GM13976 (cell line): ENCODE results near the gene SOX30.

Experiments
- DNase-seq: peaks from one replicate; pipeline ENCODE4 v3.0.0; 2012; ENCODE audit warnings: low spot score
- in situ Hi-C: fragments of 300-500 bp; cut with MboI; formaldehyde crosslinking; loops from one replicate; pipeline ENCODE4 v1.12.0; 2022; ENCODE audit warnings: low sequenced_read_pairs, mixed read lengths, inconsistent platforms; ENCODE audit not compliant: unreplicated experiment
- TF ChIP-seq, protein P1 (sequence below): IDR thresholded peaks from 2 replicates; pipeline ENCODE4 v1.5.1; 2012; ENCODE audit warnings: borderline replicate concordance, mild to moderate bottlenecking; ENCODE audit not compliant: insufficient read depth; ENCODE audit errors: extremely low read depth, missing control alignments, control extremely low read depth

The SOX30 gene

DNA sequence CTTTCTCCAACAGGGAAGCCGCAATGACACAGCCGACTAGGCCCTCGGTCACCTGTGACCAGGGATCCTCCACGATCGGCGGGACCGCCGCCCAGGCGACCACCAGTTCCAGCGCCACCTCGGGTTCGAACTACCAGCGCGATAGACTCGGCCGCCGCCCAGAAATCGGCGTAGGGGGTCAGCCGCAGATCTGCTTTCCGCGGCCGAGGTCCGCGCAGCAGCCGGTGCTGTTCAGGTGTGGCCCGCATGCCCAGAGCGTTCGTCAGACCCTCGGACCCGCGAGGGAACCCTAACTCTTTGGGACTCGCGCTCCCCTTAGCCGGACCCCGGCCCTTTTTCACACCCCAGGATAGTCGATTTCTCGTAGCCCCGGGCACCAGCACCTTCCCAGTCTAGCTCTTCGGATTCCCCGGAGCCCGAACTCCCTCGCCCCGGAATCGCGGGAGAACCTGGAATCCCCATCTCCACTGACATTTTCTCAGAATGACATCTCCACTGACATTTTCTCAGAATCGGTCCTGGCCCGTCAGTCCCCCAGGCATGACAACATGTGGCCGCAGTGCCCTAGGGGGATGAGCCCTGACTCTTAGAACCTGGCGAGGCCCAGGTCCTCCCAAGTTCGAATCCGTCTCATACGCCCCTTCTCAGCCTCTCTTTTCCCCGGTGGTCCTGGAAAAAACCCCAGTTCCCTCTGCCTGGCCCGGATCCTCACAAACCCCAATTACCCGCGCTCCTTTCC, 19.5 kb upstream of the SOX30 start:
- no peak for DNase-seq
- TF ChIP-seq, protein P1, sequence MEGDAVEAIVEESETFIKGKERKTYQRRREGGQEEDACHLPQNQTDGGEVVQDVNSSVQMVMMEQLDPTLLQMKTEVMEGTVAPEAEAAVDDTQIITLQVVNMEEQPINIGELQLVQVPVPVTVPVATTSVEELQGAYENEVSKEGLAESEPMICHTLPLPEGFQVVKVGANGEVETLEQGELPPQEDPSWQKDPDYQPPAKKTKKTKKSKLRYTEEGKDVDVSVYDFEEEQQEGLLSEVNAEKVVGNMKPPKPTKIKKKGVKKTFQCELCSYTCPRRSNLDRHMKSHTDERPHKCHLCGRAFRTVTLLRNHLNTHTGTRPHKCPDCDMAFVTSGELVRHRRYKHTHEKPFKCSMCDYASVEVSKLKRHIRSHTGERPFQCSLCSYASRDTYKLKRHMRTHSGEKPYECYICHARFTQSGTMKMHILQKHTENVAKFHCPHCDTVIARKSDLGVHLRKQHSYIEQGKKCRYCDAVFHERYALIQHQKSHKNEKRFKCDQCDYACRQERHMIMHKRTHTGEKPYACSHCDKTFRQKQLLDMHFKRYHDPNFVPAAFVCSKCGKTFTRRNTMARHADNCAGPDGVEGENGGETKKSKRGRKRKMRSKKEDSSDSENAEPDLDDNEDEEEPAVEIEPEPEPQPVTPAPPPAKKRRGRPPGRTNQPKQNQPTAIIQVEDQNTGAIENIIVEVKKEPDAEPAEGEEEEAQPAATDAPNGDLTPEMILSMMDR, result no peak
- in situ Hi-C loops, result no loop called here

DNA sequence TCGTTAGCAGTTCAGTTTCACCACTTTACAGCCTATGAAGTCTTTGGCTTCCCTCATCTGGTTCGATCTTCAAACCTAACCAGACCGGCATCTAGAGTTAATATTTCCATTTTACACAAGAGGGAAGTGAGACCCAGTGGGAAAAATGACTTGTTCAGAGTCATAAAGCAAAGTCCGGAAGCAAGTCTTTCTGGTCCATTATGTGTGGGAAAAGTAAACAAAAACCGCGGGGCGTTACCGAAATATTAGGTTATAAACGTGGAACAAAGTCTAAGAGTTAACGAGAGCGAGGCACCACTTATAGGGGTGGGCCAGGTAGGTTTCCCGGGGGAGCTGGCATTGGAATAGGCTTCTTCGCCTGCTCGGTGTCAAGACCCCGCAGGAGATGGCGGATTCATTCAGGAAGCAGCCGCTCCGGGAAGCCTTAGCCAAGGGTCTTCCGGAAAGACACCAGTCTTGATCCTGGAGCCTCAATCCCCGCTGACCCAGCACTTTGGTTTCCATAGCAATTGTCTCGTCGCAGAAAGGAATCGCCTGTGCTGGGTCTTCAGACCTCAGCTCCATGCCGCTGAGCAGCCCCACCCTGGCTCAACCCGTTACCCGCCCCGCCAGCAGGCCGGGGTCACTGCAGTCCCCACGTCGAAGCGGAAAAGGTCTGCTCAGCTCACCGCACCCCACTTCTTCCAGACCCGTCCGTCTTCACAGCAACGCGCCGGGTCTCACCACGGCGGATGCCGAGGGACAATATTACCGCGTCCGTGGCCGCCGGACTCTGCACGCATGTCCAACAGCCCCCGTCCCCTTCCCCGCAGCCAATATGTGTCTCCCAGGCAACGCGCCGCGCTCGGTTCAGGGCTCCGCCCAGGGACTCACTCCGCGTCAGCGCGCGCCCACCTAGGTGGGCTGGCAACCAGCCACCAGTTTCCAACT, 18.7 kb upstream of the SOX30 start, which contains the start of gene C5orf52:
TSS of gene C5orf52 (plus strand) at position 872 of the 930 bp plus-strand sequence. CDS start 82 bp downstream, outside the sequence.
- in situ Hi-C loops, result no loop called here
- TF ChIP-seq, protein P1, result no peak
- DNase-seq, result peak; percentile 70

DNA sequence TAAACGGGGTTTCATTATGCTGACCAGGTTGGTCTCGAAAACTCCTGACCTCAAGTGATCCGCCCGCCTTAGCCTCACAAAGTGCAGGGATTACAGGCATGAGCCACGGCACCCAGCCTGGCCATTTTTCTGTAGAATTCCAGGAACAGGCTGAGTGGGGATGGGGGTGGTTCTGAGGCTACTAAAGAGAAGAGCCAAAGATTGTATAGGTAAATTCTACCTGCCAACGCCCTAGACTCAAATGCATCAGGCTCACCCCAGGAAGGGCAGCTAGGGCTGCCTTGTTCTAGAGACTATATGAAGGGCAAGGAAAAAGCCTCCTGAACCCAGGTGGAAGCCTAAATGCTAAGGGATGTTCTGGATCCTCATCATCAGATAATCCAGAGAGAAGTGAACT, 17.5 kb upstream of the SOX30 start:
- TF ChIP-seq, protein P1, result no peak
- in situ Hi-C loops, result no loop called here
- DNase-seq, result no peak

DNA sequence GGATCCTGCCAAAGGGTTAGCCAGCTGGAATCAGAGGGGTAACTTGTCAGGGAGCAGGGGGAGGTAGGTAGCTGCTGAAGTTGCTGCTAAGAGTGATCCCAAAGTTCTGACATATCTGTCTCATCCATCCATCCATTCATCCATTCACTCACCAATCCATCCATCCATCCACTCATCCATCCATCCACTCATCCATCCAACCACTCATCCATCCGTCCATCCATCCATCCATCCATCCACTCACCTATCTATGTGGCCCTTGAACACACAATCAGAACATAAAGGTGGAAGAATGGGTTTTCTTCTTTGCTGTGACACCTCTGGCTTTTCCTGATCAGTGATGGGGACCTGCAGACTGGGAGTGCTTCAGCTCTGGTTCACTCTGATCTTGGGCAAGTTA, 16.1 kb upstream of the SOX30 start:
- TF ChIP-seq, protein P1, result no peak
- no peak for DNase-seq
- in situ Hi-C loops, result no loop called here

DNA sequence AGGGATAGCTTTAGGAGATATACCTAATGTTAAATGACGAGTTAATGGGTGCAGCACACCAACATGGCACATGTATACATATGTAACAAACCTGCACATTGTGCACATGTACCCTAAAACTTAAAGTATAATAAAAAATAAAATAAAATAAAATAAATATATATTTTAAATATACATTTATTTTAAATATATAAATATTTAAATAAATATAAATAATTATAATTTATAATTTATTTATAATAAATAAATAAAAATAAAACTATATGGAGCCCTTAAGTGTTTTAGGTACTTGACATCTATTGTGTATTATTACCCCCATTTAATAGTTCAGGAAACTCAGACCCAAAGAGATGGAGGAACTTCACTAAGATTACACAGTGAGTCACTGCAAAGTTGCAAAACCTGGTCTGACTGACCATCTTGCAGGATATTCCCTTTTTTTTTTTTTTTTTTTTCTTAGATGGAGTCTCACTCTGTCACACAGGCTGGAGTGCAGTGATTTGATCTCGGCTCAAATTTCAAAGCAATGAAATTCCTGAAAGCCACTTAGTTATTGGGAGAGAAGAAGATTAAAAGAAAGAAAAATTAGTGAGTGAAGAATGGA, 13.3 kb upstream of the SOX30 start:
- TF ChIP-seq, protein P1, result no peak
- in situ Hi-C loops, result no loop called here
- DNase-seq, result no peak
